GM18873 (cell line): ENCODE measurements around the gene FBXO34.
"Not testable (repeated sequence)": the region's sequence is repeated elsewhere in the genome, so short reads cannot be mapped to it uniquely, and the experiment has no call there.

Experiments
- ATAC-seq: cut with Tn5 transposase; IDR thresholded peaks from one replicate; pipeline ENCODE4 v1.9.1; 2021; ENCODE audit warnings: mild to moderate bottlenecking, moderate library complexity, moderate number of reproducible peaks; ENCODE audit not compliant: unreplicated experiment, low FRiP score

The FBXO34 gene

DNA sequence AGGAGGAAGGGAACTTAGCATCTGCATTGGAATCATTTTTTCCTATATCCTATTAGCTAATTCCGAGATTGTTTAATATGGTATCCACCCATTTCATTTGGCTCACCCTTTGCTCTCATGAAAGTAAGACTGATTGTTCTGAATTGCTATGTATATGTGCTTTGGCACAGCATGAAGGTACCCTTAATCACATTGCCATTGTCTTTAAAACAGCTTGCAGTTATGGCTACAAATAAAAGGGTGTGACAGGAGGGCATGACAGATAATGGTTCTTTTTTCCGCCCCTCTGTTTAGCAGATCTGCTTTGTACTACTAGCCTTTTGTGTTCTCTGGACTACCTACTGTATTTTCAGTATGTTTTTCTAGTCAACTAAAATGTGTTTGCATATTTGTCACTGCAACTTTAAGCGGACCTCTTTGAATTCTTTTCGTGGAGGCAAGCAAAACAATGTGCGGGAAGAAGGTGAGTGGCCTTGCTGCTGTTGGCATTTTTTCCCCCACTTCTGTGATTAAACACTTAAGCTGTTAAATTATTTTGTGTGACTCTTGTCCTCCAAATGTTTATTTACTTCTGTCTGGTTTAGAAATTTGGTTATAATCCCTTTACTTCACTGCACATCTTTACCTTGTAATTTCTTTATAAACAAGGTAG lies 35.8 kb downstream of the FBXO34 start:
- ATAC-seq, result no peak

DNA sequence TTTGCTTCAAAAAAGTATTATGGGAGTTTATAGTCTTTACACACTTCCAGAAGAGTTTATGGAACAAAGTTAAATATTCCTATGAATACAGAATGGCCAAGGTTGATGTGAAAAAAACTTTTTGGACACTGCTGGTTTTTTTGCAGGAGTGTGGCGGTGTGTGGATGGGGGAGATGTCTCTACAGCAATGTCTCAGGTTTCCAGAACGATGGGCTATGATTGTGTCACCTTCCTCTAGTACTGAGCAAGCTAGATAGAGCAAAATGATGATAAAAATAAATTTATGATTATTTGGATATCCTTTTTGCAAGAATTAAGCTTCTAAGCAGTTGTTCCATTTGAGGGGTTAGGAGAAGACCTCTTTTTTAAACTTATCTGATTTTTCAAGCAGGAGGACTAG lies 37.9 kb downstream of the FBXO34 start:
- no peak for ATAC-seq

DNA sequence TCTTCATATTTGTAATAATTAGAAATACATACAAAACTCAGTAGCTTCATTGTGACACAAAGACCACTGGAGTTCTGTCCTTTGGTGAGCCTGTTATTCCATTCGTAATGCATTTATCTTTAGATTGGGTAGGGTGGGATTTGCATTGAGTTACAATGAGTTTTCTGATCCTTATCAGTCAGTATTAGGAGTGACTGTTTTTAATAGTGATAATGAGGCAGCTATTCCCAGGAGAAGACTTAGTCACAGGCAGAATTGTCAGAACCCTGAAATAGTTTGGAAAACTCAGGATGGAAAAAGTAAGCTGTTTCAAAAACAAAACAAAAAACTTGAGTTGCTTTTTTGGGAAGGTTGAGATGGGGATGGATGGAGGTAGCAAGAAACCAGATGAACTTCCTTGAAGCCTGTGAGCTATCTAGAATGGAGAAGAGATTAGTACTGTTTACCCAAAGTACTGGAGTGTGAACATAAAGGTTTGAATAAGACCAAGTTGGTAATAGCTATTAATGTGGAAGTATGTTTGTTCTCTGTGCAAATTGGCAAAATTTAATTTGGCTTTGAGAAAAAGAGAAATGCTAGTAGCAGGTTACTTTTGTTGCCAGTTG lies 38.6 kb downstream of the FBXO34 start:
- ATAC-seq, result no peak

DNA sequence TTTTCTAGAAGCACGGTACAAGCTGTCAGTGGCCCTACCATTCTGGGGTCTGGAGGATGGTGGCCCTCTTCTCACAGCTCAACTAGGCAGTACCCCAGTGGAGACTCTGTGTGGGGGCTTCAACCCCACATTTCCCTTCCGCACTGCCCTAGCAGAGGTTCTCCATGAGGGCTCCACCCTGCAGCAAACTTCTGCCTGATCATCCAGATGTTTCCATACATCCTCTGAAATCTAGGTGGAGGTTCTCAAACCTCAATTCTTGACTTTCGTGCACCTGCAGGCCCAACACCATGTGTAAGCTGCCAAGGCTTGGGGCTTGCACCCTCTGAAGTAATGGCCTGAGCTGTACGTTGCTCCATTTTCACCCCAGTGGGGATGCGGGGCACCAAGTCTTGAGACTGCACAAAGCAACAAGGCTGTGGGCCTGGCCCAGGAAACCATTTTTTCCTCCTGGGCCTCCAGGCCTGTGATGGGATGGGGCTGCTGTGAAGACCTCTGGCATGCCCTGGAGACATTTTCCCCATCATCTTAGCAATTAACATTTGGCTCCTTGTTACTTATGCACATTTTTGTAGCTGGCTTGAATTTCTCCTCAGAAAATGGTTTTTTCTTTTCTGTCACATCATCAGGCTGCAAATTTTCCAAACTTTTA lies 41.3 kb downstream of the FBXO34 start:
- not testable (repeated sequence) for ATAC-seq

DNA sequence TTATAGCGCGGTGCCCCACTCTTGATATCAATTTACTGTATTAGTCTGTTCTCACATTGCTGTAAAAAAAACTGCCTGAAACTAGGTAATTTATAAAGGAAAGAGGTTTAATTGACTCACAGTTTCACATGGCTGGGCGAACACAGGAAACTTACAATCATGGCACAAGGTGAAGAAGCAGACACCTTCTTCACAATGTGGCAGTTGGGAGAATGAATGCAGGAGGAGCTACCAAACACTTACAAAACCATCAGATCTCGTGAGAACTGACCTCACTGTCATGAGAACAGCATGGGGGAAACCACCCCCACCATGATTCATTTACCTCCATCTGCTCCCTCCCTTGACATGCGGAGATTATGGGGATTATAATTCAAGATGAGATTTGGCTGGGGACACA lies 42.3 kb downstream of the FBXO34 start:
- no peak for ATAC-seq

DNA sequence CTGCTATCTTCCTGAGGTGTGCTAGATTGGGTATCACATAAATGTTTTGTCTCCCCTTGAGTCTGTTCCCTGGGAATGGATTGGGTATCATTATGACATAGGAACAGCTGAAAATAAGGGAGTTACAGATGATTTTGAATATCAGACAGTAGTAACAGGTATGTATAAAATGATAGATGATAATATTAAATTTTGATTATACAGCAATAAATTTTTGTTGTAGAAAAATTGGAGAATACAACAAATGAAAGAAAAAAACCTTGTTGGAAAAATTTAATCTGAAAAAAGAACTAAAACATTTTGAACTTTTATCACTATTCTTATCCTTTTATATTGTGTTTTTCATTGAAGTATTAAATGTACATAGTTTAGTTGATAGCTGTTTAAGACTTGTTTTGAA lies 43.2 kb downstream of the FBXO34 start:
- no peak for ATAC-seq

DNA sequence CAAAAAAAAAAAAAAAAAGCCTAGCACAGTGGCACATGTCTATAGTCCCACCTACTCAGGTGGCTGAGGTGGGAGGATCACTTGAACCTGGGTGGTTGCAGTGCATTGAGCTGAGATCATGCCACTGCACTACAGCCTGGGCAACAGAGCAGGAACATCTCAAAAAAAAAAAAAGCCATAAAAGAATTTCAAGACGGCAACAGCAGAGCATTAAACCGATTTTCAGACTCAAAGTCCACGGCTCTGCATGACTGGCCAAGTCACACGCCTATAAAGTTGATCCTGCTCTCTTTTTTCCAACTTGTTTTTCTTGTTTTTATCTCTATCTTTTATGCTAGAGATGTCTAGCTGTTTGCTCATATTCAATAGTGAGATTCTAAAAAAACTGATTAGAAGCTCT lies 45.3 kb downstream of the FBXO34 start:
- ATAC-seq, result no peak

DNA sequence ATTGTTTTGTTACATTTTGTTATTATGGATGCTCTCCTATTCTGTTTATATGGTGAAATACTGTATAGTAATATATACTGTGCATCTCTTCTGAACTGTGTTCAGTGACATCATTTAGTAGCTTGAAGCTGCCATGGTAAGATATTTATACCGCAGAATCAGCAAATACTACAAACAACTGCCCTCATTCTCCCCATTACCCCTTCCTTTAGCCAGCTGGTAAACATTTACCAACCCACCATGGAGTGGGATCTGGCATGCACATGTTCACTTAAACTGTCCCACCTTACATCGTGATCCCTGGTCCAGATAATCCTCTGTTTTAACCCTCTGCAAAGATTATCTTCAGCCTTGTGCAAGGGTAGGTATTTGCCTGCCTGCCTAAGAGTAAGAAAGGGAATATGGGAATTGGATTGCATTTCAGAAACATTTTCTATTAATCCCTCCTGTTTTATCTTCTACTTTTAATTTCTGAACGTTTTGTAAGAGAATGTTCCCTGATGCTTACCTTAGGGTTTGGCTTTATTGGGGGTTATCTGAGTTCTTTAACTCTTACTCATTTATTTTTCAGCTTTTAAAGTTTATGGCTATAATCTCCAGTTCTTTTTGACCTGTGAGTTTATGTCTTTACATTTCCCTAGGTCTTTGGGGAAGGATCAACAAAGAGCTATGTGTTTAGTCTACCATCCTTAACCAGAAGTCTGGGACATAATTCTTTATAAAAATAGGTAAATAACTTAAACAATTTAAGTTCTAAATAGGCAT lies 46.5 kb downstream of the FBXO34 start:
- no peak for ATAC-seq

DNA sequence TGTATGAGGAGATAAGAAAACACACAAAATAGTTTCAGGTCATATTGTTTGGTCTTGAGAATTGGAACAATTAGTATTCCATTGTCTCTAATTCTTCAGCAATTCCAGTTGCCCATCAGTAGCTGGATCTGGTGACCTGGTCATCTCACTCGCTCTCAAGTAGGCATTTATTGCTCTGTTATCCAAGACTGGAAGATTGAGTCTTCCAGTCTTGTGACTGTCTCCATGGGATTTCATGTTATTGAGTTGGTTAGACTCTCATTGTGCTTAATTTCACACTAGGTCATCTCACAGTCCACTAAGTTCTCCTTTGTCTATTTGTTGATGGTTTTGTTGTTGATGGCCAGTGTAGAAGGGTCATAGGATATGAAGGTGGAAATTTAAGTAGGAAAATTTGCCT lies 47.5 kb downstream of the FBXO34 start:
- no peak for ATAC-seq

DNA sequence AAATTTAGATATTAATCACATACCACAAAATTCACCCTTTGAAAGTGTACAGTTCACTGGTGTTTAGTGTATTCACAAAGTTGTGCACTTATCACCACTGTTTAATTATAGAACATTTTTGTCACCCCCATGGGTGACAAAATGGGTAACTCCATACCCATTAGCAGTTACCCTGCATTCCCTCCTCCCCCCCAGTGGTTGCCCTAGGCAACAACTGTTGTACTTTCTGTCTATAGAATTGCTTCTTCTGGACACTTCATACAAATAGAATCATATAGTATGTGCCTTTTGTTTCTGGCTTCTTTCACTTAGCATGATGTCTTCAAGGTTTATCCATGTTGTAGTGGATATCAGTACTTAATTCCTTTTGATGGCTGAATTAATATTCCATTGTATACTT lies 52.7 kb downstream of the FBXO34 start:
- no peak for ATAC-seq

DNA sequence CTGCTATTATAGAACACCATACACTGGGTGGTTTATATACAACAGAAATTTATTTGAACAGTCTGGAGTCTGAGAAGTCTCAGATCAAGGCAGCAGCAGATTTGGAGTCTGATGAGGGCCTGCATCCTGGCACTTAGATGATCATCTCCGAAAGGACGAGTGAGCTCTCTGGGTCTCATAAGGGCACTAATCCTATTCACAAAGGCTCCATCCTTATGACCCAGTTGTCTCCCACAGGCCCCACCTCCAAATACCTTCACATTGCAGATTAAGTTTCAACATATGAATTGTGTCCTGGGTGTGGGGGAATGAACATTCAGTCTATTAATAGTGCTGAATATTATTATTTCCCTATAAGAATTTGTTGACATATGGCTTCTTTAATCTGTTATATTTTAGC lies 53.6 kb downstream of the FBXO34 start:
- ATAC-seq, result no peak

DNA sequence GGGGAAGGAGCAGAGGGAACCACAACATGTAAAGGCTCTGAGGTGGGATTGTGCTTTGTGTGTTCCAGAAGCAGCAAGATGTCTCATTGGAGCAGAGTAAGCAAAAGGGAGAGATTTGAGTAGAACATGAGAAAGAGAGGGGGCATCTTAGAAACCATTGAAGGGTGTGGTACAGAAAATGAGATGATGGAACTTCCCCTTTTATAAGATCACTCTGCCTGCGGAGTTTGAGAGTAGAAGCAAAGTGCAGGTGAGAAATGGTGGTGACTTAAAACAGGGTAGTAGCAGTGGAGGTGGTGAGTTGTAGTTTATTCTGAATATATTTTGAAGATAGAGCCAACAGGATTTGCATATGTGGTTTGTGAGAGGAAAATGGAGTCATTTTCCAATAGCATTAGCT lies 56.0 kb downstream of the FBXO34 start:
- no peak for ATAC-seq

DNA sequence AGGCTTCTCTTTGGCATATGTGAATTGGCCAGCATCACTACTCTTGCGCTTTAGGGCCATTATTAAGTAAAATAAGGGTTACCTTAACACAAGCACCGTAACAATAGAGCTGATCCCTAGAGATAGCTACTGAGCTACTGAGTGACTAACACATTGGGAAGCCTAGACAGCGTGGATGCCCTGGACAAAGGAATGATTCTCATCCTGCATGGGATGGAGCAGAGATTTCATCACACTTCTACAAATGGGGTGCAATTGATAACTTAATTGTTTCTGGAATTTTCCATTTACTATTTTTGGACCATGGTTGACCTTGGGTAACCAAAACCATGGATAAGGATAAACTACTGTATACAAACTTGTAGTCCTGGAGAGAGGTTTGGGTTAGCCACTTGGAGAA lies 57.1 kb downstream of the FBXO34 start:
- no peak for ATAC-seq

DNA sequence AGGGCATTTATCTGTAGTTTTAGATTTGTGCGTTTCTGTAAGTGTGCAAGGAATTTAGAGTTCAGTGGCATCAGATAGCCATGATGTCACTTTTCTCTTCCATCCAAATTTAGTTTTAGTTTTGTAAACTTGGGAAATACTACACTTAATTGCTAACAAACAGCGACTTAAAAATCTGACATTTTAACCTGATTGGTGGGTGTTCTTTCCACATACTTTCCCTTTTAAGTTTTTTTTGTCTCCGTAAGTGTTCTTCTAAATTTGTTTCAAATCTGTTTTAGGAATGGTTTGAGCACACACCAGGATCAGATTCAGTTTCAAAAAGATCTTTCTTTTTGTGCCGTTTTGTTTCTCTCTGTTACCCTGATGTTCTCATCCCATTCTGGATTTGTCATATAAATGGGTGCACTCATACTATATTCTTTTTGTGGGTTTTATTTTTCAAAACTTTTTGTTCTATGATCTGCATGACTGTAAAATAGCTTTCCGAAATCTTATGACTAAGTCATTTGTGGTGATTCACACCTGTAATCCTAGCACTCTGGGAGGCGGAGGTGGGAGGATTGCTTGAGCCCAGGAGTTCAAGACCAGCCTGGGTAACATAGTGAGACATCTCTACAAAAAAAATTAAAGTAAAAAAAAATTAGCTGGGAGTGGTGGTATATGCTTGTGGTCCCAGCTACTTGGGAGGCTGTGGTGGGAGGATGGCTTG lies 58.9 kb downstream of the FBXO34 start:
- ATAC-seq, result no peak

DNA sequence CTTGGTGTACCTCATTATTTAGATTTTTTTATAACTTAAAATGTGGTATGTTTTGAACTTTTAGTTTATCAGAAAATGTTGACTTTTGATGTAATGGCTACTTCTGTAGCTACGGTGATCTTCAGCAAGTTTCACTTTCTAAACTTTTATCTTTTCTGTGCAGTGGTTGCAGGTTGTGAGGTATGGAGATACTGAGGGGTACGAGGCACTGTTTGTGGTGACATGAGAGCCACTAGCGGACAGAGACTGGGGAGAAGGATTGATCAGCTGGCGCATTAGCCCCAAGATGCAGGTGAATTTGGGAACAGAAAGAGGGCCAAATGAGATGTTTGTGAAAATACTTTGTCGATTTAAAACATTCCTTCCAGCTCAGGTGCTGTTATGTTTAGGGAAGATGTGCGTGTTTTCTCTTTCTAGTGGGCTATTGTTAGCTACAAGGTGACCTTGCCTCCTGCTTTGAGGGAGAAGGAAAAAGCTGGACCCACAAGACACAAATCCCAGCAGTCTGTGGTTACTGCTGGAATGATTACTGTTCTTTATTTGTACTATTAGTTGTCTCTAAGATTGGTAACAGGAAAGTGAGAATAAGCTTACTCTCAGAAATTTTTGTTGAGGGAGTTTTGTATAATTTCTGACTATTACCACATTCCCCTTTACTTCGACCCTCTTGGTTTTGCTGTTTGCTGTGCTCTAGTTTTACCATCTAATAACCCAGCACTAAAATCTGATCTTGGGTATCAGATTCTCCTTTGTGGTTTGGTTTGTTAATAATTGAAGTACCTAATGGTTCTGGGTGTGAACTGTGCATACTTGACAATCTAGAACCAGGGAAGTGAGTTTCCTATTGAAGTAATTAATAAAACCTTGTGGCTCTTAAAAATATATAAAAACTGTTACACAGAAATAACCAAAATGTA lies 61.7 kb downstream of the FBXO34 start:
- no peak for ATAC-seq

DNA sequence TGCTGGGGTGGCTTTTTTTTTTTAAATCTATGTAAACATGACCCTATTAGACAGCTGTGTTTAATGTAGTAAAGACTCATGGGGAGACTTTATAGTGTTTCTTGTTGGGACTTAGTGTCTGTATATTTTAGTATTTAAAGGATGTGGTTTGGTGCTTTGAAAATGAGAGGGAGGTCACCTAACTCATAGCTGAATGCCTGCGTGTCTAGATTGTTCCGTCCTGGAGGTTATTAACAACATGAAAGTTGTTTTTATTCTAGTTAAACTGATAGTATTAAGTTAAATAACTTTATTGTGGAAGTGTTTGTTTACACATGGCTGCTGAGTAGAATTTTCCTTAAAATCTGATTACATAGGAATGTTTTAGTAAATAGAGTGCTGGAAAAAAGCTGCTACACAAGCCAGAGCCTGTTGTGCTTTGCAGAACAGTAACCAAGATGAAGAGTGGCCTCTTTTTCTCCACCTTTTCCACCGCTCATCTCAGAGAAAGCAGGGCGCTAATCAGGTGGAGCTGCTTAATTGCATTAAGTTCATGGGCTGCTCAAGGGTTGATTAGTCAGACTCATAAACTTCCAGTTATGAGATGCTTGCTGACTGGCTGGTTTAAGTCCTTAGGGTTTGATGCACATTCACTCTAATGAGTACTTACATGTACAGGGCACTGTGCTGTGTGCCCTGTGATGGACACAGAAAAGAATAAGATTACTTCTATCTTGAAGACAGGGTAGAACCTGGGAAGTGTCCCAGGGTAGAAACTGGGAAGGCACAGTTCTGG lies 62.7 kb downstream of the FBXO34 start:
- ATAC-seq, result no peak

DNA sequence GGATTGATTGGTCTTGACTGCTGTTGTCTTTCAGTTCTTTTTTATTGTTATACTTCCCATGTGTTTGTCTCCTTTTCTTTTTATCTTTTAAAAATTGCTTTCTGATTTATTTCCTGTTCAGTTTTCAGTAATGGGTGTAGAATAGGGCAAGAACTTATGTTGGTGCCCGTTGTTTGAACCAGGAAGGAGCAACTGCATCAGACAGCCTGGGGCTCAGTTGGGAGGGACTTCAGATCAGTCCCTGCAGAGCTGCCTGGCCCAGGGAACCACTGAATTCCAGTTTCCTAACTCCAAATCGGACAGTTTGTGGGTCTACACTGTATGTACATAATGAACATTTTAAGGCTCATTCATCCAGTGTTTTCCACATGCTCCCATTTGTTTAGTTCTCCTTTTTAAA lies 64.9 kb downstream of the FBXO34 start:
- ATAC-seq, result no peak

DNA sequence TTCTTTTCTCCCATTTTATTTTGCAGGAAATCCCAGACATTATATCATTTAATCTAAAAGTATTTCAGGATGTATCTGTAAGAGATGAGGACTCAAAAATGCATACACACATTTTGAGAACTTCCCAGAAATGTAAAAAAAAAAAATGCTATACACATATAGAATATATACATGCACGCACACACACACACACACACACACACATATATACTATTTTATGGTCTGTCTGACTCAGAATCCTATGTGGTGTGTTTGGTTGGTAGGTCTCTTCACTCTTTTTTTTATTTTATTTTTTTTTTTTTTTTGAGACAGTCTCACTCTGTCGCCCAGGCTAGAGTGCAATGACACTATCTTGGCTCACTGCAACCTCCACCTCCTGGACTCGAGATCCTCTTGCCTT lies 65.5 kb downstream of the FBXO34 start:
- no peak for ATAC-seq

DNA sequence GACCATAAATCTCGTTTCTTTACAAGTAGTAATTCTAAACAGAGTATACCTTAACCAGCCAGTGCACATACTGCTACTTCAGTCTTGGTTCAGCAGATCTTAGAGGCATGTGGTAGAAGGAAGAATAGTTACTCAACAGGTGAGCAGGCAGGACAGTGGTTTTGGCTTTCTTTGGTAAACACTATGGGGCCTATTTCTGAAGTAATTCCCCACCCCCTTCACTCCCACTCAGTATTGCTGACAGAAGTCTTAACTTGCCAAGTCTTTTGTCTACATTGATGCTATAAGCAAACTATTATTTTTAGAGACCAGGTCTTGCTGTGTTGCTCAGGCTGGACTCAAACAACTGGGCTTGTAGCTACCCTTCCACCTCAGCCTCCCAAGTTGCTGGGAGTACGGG lies 68.5 kb downstream of the FBXO34 start:
- ATAC-seq, result no peak
